ENCODE data around the gene NAA50. TPM values are rescaled to one million over a fixed set of nuclear protein-coding genes. Genes with fewer than 3 reads are reported as not detected.

The NAA50 gene
- total RNA-seq, 1 donor = 140 TPM

DNA sequence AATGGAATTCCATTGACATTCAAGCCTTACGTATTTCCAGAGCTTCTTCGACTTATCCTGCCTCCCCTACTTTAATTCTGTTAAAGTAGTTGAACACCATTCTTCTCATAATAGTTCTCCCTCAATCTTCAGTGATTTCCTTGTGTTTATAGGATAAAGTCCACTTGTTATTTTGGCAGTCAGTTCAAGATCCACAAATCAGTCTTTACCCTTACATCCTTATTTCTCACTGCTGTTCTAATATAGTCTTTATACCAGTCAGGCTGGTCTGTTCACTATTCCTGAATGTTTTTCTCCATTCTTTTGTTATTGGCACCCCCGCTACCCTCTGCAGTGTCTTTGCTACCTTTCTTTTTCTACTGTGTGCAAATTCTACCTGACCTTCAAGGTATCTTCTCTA, 30.5 kb upstream of the NAA50 start:
- DNase-seq (ENCODE audit: low read depth) = no peak
- TF ChIP-seq, protein P1, sequence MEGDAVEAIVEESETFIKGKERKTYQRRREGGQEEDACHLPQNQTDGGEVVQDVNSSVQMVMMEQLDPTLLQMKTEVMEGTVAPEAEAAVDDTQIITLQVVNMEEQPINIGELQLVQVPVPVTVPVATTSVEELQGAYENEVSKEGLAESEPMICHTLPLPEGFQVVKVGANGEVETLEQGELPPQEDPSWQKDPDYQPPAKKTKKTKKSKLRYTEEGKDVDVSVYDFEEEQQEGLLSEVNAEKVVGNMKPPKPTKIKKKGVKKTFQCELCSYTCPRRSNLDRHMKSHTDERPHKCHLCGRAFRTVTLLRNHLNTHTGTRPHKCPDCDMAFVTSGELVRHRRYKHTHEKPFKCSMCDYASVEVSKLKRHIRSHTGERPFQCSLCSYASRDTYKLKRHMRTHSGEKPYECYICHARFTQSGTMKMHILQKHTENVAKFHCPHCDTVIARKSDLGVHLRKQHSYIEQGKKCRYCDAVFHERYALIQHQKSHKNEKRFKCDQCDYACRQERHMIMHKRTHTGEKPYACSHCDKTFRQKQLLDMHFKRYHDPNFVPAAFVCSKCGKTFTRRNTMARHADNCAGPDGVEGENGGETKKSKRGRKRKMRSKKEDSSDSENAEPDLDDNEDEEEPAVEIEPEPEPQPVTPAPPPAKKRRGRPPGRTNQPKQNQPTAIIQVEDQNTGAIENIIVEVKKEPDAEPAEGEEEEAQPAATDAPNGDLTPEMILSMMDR (IDR thresholded peaks at IDR 0.05; ENCODE audit: insufficient read depth, low read depth, low read length) = no peak
- no peak overlapping the region for H3K4me3 ChIP-seq (ENCODE audit: low read depth, low read length)

DNA sequence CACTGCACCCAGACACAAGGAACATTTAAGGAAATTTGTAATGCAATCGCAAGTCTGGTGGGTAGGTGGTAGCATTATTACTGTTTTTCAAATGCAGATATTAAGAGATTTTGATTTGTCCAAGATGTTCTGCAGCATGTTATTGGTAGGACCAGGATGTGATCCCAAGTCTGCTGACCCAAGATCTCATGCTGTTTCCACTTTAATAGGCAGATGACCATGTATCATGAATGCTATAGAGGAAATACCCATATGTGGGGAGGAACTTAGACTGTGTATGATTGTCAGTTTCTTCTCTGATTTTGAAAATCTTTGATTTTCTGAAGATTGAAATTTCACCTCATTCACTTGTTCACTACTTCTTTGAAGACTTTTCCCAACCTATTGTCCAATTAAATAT, 29.5 kb upstream of the NAA50 start:
- DNase-seq (ENCODE audit: low read depth) = no peak
- TF ChIP-seq, protein P1 (IDR thresholded peaks at IDR 0.05; ENCODE audit: insufficient read depth, low read depth, low read length) = no peak
- H3K4me3 ChIP-seq (ENCODE audit: low read depth, low read length) = no peak overlapping the region

DNA sequence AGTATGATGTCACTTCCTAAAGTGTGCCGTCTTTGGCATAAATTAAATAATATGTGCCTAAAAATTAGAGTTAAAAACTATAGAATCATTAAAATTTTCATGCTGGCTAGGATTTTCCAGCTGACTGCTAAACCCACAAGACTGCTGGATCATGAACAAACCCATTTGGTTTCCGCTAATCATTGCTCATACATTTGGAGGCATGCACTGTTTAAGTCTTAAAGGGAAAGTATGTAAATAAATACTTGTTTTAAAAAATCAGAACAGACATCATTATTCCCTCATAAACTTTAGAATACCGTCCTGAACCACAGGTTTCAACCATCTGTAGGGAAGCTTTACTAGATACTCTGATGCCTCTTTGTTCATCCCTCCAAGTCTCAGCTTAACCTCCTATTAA, 27.3 kb upstream of the NAA50 start:
- TF ChIP-seq, protein P1 (IDR thresholded peaks at IDR 0.05; ENCODE audit: insufficient read depth, low read depth, low read length) = no peak
- no peak overlapping the region for H3K4me3 ChIP-seq (ENCODE audit: low read depth, low read length)

DNA sequence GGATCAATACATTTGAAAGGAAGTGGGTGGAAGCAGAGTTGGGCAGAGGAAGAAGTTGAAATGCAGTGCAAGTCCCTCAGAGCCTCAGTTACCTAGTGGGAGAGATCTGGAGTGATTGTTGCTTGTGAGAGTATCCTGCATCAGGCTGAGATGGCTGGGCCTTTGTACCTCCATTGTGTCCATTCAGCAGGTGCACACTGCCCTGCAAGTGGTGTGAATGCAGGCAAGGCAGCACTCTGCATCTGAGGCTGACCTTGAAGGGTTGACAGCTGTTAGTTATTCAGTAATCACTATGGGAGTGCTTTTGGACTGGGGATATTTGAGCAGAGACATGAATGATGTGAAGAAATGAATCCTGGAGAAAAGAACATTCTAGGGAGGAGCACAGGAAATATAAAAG, 25.9 kb upstream of the NAA50 start:
- H3K4me3 ChIP-seq (ENCODE audit: low read depth, low read length) = no peak overlapping the region
- no peak for DNase-seq (ENCODE audit: low read depth)
- TF ChIP-seq, protein P1 (IDR thresholded peaks at IDR 0.05; ENCODE audit: insufficient read depth, low read depth, low read length) = no peak

More for the DNA sequence above, 27.3 kb upstream of the NAA50 start:
- DNase-seq (ENCODE audit: low read depth) = peak; percentile 90

DNA sequence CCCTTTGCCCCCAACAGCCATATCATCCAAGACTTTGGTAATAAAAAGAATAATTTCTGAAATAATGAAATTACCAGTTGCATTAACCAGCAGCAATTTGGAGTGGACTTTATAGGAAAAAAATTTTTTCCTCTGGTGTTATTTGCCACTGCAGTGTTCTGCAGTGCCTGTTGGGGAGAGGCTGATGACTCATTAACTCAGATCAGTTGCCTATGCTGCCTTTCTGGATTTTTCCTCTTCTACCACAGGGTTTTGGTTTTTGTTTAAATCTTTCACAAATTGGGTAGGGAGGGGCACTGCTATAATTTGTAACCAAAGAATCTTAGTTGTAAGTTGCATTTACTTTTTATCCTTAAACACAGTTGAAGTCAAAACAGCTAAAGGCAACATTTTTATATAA, 23.5 kb upstream of the NAA50 start:
- peak; percentile 59 for DNase-seq (ENCODE audit: low read depth)
- TF ChIP-seq, protein P1 (IDR thresholded peaks at IDR 0.05; ENCODE audit: insufficient read depth, low read depth, low read length) = no peak
- H3K4me3 ChIP-seq (ENCODE audit: low read depth, low read length) = no peak overlapping the region

DNA sequence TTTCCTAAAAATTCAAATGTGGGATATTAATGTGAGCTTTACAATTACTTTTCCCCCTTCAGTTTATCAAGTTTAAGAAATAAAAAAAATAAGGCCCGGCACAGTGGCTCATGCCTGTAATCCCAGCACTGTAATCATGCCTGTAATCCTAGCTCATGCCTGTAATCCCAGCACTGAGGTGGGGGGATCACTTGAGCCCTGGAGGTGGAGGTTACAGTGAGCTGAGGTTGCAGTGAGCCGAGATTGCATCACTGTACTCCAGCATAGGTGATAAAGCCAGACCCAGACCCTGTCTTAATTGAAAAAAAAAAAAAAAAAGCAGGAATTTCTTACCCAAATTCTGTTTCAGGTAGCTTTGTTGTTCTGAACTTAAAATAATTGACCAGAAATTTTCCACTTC, 18.6 kb upstream of the NAA50 start:
- no peak for DNase-seq (ENCODE audit: low read depth)
- no peak overlapping the region for H3K4me3 ChIP-seq (ENCODE audit: low read depth, low read length)
- TF ChIP-seq, protein P1 (IDR thresholded peaks at IDR 0.05; ENCODE audit: insufficient read depth, low read depth, low read length) = no peak

- TF ChIP-seq, protein P1 (IDR thresholded peaks at IDR 0.05; ENCODE audit: insufficient read depth, low read depth, low read length) = no peak
- no peak overlapping the region for H3K4me3 ChIP-seq (ENCODE audit: low read depth, low read length)
- peak; percentile 46 for DNase-seq (ENCODE audit: low read depth)
Measured at GRCh38 chr3:113758389-113759024, 12.5 kb upstream of the NAA50 start.
